HG03025 (cell line): ENCODE measurements around the gene IGF2BP2.
A peak's percentile ranks its signal among the peaks of the same experiment; 100 is the strongest.
"Not testable (repeated sequence)": the region's sequence is repeated elsewhere in the genome, so short reads cannot be mapped to it uniquely, and the experiment has no call there.

Source experiments
- ATAC-seq: cut with Tn5 transposase; IDR thresholded peaks from one replicate; pipeline ENCODE4 v1.9.1; 2021; ENCODE audit warnings: mild to moderate bottlenecking, moderate library complexity; ENCODE audit not compliant: unreplicated experiment, low FRiP score

IGF2BP2 gene

GRCh38 chr3:185825006-185825638 lies at the start of gene IGF2BP2:
IGF2BP2 (minus strand) TSS chr3:185825042; CDS start chr3:185824960, 82 bp downstream.
- ATAC-seq: peak; percentile 60

DNA sequence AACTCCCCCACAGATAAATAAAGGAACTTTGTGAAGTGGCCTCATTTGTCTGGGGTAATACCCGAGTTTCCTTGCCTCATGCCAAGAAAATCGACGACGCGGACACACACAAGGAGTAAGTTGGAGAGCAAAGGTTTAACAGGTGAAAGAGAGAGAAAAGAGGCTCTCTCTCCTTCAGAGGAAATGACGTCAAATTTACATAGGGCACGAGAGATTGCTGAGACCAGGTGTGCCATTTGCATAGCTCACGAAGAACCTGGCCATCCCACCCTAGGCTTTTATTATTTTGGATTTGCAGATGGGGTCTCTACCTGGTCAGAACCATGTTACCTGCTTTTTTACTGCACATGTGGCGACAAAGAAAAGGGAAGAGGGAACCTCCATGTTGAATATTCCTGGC lies 49.3 kb upstream of the IGF2BP2 start:
- ATAC-seq: no peak

DNA sequence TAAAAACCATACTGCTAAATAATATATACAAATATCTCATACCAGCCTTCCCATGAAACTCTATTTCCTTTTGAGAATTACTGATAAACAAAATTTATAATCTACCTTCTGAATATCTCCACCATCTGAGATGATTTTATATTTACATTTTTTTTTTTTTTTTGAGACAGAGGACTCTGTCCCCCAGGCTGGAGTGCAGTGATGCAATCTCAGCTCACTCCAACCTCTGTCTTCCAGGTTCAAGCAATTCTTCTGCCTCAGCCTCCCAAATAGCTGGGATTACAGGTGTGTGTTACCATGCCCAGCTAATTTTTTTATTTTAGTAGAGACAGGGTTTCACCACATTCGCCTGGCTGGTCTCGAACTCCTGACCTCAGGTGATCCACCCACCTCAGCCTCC lies 42.8 kb upstream of the IGF2BP2 start:
- no peak for ATAC-seq

DNA sequence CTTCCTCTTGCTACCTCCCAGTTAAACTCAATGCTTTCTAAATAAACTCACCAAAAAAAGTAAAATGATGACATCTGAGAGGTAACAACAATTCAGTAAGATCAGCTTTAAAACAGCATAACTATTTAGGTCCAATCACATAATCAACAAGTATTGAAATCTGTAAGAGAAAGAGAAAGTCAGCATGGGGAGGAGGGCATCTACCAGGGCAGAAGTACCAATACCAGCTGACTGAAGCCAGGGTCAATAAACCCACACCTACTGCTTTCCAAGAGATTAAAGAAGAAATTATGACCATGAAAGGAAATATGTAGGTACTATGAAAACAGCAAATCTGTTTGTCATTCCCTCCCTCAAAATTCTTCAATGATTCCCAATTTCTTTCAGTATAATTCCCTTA lies 42.2 kb upstream of the IGF2BP2 start:
- ATAC-seq: no peak

GRCh38 chr3:185866555-185866954 lies 41.7 kb upstream of the IGF2BP2 start:
- no peak for ATAC-seq

DNA sequence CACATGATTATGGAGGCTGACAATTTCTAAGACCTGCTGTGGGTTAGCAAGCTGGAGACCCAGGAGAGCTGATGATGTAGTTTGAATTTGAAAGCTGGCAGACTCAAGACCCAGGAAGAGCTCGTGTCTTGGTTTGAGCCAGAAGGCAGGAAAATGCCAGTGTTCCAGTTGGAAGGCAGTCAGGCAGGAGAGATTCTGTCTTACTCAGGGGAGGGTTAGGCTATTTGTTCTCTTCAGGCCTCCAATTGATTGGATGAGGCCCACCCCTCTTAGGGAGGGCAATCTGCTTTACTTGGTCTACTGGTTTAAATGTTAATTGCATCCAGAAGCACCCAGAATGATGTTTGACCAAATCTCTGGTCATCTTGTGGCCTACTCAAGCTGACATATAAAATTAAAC lies 40.4 kb upstream of the IGF2BP2 start:
- no peak for ATAC-seq

DNA sequence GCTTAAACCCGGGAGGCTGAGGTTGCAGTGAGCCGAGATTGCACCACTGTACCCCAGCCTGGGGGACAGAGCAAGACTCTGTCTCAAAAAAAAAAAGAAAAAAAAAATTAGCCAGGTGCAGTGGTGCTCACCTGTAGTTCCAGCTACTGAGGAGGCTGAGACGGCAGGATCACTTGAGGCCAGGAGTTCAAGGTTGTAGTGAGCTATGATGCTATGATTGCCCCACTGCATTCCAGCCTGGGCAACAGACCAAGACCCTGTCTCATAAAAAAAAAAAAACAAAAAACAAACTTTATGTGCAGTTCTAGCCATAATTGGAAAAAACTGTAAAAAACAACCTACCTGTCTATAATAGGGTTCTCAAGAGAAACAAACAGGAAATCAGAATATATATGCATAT lies 39.9 kb upstream of the IGF2BP2 start:
- ATAC-seq: no peak

- ATAC-seq: no peak
Observed at GRCh38 chr3:185862920-185863319, 38.1 kb upstream of the IGF2BP2 start.

DNA sequence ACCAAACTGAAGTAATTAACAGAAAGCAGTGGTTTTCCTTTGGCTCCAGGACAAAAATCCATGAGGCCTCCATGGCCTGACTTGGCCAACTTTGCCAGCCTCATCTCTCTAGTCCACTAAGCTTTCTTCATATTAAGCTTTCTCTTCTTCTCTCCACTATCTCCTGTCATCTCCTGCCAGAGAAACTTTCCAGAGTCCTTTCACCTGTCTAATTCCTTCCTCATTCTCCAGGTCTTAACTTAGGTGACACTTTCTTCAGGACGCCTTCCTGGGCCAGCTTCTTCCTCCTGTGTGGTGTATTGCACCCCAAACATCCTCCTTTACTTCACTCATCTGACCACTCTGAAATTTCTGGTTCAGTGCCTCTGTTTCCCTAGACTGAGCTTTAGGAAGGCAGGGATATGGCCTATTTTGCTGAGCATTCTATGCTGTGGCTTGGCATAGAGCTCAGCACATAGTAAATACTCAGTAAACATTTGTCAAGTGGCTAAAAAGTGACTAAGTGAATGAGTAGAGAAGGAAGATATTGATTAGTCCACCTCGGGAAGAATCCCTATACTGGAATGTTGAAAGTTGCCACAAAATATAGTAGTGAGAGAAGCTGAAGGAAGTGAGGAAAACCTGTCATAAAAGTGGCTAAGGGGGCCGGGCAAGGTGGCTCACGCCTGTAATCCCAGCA lies 34.6 kb upstream of the IGF2BP2 start:
- no peak for ATAC-seq

DNA sequence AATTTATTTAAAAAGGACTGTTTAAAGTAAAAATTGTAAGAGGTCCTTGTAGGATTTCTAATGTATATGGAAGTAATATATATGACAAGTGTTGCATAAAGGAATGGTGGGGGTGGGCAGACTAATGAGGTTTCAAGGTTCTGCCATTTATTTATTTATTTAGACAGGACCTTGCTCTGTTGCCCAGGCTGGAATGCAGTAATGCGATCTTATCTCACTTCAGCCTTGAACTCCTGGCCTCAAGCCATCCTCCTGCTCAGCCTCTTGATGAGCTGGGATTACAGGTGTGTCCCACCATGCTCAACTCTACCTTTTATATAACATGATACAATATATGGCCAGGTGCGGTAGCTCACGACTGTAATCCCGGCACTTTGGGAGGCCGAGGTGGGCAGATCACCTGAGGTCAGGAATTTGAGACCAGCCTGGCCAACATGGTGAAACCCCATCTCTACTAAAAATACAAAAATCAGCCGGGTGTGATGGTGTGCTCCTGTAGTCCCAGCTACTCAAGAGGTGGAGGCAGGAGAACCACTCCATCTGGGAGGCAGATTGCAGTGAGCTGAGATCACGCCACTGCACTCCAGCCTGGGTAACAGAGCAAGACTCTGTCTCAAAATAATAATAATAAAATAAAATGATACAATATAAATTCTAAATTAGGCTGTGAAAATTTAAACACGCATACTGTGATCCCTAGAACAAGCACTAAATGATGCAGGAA lies 33.8 kb upstream of the IGF2BP2 start:
- no peak for ATAC-seq

- ATAC-seq: no peak
Observed at GRCh38 chr3:185857208-185857607, 32.4 kb upstream of the IGF2BP2 start.

- no peak for ATAC-seq
Observed at GRCh38 chr3:185856652-185857051, 31.8 kb upstream of the IGF2BP2 start.

DNA sequence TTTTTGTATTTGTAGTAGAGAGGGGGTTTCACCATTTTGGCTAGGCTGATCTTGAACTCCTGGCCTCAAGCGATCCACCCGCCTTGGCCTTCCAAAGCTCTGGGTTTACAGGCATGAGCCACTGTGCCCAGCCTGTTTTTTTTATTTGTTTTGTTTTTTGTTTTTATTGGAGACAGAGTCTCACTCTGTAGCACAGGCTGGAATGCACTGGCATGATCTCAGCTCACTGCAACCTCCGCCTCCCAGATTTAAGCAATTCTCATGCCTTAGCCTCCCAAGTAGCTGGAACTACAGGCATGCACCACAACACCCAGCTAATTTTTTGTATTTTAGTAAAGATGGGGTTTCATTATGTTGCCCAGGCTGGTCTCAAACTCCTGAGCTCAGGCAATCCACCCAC lies 28.9 kb upstream of the IGF2BP2 start:
- ATAC-seq: not testable (repeated sequence)

GRCh38 chr3:185852635-185853034 lies 27.8 kb upstream of the IGF2BP2 start:
- ATAC-seq: no peak

- no peak for ATAC-seq
Observed at GRCh38 chr3:185851959-185852358, 27.1 kb upstream of the IGF2BP2 start.

DNA sequence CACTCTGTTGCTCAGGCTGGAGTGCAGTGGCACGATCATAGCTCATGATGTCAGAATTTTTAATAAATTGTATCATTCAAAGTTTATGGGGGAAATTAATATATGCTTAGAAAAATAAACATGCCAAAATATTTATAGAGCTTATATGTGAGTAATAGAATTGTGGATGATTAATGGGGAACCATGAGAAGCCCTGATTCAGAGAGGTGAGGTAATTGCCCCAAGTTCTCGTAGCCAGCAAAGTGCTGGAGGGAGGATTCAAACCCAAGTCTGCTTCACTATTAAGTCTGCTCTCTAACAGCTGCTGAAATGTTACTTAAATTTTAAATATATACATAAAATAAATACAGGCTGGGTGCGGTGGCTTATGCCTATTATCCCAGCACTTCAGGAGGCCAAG lies 26.2 kb upstream of the IGF2BP2 start:
- no peak for ATAC-seq

DNA sequence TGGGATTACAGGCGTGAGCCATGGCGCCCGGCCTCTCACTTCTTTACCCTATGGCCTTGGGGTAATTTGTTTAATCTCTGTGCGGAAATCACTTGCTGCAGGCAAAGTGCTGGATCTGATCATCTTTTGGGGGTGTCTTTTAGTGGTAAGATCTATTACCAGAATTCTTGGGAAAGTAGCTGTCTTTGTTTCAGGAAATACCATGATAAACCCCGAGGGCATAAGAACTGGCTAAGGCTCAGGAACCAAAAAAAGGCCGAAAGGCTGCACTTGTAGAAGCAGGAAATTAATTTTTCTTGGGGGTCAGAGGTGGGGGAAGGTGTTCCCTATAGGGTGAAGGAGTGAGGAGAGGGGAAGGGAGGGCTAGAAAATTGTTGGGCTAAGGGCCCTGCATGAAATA lies 22.7 kb upstream of the IGF2BP2 start:
- ATAC-seq: no peak

DNA sequence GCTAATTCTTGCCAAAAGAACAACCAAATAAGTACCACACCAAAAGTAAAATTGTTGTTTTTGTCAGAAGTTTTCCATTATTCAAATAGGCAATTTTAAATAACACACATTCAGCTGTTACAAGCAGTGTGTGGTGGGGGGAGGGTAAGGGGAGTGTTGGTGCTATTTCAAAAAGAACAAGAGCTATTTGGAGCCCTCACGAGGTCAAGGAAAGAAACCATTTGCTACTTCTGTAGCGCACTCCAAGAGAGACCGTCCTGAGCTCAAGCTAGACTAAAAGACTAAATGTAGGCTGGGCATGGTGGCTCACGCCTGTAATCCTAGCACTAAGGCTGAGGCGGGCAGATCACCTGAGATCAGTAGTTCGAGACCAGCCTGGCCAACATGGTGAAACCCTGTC lies 21.2 kb upstream of the IGF2BP2 start:
- no peak for ATAC-seq

GRCh38 chr3:185844051-185844450 lies 19.2 kb upstream of the IGF2BP2 start:
- ATAC-seq: no peak

DNA sequence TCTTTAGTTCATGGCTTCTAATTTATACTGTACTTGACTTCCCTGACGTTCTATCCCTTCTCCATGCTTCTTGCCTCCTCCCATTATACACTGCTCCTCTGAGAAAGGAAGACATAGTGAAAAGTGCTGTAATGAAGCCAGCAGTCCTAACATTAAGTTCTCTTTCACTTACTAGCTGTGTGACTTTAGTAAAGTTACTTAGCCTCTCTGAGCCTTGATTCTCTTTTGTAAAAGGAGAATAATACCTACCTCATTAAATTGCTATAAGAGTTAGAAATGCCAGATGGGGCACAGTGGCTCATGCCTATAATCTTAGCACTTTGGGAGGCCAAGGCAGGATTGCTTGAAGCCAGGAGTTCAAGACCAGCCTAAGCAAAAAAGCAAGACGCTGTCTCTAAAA lies 18.8 kb upstream of the IGF2BP2 start:
- no peak for ATAC-seq

DNA sequence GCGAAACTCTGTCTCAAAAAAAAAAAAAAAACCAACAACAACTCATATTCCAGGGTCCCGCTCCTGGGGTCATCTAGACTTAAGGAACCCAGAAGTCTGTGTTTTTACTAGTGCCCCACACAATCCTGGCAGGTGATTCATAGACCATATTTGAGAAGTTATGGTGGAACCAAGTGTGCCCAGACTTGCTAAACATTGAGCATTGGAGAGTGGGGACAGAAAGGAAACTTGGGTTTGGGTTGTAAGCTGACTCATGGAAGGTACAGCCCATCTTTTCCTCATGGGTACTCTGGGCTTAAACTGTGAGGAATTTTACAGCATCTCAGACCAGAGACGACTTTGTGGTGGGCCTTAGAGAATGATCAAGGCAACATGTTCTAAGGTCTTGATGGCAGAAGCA lies 18.3 kb upstream of the IGF2BP2 start:
- ATAC-seq: no peak

GRCh38 chr3:185842241-185842640 lies 17.4 kb upstream of the IGF2BP2 start:
- no peak for ATAC-seq
